HEK293 (cell line): ENCODE data around the gene TRIM9.

Experiments
- ZNF341 ChIP-seq: fragments of 450-650 bp; formaldehyde crosslinking; IDR thresholded peaks from 2 replicates; pipeline ENCODE4; 2016; ENCODE audit warnings: low read depth, missing biosample characterization, missing genetic modification characterization
- ZNF596 ChIP-seq: fragments of 450-650 bp; IDR thresholded peaks from 2 replicates; pipeline ENCODE4 v1.5.0; 2018; ENCODE audit warnings: missing biosample characterization, mild to moderate bottlenecking, missing genetic modification characterization, moderate library complexity

- no peak for TF ChIP-seq ZNF596 (tag by site-specific recombination)
- no peak for TF ChIP-seq ZNF341 (tag by site-specific recombination)
Observed at GRCh38 chr14:51139121-51139681, 44.3 kb upstream of the TRIM9 start.
